HG03060 (cell line): ENCODE results near the gene SVOPL.
"Not testable (repeated sequence)": the region's sequence is repeated elsewhere in the genome, so short reads cannot be mapped to it uniquely, and the experiment has no call there.

Source experiments
- ATAC-seq: cut with Tn5 transposase; IDR thresholded peaks from one replicate; pipeline ENCODE4 v1.9.1; 2021; ENCODE audit warnings: low read depth, moderate number of reproducible peaks; ENCODE audit not compliant: unreplicated experiment

SVOPL gene

DNA sequence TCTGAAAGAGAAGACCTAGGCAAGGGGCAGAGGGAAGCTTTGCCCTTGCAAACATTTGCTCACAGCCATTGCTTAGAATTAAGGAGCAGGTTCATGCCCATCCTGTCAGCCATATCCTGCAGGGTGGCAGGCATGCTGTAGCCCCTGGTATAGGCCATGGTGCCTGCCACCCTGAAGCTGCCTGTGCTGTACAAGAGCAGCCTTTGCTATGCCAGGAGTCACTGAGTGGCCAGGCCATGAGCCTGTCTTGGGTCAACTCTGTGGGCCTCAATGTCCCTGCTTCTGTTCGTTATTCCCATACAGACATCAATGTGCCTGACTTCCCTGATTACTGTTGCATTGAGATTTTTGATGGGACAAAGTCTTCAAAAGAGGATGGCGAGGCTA is 368 bp upstream of the SVOPL start:
- no peak for ATAC-seq

DNA sequence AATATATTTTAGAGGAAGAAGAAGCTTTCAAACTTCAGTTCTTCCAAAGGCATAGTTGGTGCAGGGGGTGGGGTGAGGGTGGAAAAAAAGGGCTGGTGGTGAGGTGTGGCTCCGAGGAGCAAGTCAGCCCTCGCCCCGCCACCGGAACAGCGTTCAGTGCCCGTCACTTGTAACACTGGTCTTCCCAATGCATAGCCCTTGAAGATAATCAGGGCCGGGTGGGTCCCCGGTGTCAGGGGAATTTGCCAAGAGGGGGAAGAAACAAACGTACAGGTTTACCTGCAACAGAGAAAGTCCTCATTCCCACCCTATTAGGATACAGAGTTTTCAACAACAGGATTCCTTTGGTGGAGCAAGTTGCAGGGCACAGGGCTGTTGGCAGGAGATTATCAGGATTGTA is 1.5 kb downstream of the SVOPL start:
- no peak for ATAC-seq

DNA sequence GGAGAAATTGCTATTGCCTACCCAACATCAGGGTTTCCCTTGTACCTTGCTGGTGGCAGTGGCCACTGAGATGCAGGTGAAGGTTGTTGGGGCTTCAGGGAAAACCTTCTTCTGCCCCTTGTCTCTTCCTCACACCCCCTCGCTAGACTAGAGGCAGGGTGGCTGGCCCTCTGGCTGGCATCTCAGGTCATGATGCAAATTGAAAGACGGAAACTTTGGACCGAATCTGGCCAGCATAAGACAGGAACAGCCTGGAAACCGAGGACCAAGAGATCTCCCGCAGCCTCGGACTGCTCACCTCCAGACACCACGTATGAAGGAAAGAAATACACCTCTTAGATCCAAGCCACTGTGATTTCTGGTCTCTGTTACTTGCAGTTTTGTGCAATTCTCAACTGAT is 2.9 kb downstream of the SVOPL start:
- ATAC-seq = no peak

DNA sequence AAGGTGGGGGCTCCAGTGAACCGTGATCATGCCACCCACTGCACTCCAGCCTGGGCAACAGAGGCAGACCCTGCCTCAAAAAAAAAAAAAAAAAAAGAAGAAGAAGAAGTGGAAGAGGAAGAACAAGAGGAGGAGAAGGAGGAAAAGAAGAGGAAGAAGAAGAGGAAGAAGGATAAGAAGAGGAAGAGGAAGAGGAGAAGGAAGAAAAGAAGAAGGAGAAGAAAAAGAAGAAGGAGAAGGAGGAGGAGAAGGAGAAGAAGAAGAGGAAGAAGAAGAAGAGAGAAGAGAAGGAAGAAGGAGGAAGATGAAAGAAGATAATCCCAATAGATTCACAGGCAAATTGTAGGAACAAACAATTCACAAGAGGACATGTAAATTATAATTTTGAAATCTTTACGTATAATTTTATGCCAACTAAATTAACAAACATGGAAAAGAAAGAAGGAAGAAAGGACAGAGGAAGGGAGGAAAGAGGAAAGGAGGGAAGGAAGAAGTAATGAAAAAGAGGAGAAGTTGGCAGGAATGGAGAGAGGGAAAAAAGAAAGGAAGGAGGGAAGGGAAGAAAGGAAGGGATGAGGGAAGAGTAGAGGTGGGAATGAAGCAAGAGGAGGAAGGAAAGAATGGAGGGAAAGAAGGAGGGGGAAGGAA is 3.5 kb downstream of the SVOPL start:
- ATAC-seq = no peak

DNA sequence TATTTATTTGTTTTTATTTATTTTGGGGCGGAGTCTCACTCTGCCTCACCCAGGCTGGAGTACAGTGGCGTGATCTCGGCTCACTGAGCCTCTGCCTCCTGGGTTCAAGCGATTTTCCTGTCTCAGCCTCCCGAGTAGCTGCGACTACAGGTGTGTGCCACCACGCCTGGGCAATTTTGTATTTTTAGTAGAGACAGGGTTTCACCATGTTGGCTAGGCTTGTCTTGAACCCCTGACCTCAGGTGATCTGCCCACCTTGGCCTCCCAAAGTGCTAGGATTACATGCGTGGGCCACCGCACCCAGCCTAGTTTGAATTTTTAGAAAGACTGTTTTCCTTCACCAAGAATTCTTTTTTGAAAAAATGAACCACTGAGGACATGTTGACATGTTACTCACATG is 5.4 kb downstream of the SVOPL start:
- ATAC-seq = not testable (repeated sequence)

DNA sequence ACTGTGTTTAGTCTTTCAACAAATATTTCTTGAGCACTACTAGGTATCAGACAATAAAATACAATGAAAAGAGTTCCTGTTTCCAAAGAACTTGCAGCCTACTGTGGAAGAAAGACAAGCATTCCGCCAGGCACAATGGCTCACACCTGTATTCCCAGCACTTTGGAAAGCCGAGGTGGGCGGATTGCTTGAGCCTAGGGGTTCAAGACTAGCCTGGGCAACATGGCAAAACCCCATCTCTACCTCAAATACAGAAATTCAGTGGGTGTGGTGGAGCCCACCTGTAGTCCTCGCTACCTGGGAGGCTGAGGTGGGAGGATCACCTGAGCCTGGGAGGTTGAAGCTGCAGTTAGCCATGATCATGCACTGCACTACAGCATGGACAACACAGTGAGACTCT is 6.1 kb downstream of the SVOPL start:
- no peak for ATAC-seq

DNA sequence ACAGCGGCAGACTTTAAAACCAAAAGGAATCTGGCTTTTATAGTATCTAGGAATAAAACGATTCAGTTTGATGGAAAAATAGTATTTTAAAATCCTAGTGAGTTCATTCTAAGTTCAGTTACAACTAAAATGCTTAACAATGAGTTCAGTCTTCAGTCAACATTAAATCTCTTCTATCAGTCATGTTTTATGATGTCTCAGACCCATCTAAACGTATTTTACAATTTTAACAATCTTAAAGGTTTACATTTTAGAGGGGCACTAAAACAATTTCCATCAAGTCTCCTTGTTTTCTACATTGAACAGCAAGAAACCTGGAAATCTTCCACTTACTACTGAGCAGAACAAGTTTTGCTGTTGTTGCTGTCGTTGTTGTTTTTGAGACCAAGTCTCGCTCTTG is 10.0 kb downstream of the SVOPL start:
- no peak for ATAC-seq

DNA sequence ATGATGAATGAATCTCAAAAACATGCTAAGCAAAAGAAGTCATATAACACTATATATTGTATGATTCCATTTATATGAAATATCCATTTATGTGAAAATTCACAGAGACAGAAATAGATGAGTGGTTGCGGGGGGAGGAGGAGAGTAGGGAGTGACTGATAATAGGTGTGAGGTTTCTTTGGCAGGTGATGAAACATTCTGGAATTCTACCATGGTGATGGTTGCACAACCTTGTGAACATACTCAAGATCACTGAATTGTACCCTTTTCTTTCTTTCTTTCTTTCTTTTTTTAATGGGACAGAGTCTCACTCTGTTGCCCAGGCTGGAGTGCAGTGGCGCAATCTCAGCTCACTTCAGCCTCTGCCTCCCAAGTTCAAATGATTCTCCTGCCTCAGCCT is 10.7 kb downstream of the SVOPL start:
- ATAC-seq = no peak

DNA sequence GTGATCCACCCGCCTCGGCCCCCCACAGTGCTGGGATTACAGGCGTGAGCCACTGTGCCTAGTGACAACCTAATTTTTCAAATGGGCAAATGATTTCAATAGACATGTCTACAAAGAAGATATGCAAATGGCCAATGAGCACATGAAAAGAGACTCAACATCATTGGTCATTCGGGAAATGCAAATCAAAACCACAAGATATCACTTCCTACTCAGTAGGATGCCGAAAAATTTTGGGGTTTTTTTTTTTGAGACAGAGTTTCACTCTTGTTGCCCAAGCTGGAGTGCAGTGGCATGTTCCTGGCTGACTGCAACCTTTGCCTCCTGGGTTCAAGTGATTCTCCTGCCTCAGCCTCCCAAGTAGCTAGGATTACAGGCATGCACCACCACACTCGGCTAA is 13.1 kb downstream of the SVOPL start:
- ATAC-seq = not testable (repeated sequence)

DNA sequence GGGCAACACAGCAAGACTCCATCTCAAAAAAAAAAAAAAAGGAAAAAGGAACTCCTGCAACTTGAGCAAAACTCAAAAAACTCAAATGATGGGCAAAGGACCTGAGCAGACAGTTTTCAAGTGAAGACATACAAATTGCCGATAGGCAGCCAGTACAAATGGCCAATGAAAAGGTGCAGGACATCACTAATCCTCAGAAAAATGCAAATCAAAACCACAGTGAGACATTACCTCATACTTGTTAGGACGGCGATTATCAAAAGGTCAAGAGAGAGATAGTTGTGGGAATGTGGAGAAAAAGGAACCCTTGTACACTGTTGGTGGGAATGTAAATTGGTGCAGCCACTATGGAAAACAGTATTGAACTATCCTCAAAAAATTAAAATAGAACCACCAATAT is 16.8 kb downstream of the SVOPL start:
- ATAC-seq = no peak

DNA sequence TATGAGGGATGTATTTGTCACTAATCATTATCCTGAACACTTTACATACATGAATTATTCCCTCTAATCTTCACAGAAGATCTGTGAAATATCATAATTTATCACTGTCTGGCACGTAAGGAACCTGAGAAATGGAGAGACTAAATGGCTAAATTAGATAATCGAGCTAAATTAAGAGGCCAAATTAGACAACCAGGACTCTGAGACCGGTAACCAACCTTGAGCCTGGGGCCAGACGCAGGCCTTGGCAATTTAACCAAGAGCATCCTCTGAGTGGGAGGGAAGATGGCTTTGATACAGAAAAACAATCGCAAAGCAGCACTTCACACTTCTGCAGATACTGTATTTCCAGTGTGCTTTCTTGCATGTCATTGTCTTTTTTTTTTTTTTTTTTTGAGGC is 21.4 kb downstream of the SVOPL start:
- no peak for ATAC-seq

DNA sequence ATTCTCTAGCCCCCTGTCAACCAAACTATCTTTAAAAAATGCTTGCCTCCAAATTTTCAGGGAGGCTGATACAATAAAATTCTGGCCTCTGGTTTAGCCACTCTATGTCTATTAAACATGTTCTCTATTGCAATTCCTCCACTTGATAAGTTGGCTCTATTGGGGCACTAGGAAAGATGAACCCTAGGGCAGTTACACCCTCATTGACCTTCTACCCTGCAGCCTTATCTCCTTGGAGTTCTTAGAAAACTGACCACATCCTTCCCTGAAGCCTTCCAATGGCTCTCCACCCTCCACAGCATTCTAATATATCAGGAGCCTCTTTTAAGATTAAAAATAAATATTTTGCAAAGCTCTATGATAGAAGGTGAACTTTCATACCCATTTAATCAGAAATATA is 30.6 kb downstream of the SVOPL start:
- no peak for ATAC-seq

DNA sequence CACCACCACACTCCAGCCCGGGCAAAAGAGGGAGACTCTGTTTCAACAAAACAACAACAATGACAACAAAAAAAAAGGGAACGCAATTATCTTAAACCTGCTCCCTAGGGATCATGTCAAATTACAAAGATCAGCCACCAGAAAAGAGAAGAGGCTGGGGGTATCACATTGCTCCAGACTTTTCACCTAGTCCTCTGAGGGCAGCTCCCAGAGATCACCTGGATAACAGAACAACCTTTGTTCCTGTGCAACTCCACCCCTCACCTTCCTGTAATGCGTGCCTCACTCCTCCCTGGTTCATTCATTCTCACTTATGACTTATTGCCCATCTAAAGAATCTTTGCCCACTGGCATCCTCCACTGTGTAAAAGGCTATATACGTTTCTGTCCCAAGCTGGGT is 31.8 kb downstream of the SVOPL start:
- ATAC-seq = no peak

DNA sequence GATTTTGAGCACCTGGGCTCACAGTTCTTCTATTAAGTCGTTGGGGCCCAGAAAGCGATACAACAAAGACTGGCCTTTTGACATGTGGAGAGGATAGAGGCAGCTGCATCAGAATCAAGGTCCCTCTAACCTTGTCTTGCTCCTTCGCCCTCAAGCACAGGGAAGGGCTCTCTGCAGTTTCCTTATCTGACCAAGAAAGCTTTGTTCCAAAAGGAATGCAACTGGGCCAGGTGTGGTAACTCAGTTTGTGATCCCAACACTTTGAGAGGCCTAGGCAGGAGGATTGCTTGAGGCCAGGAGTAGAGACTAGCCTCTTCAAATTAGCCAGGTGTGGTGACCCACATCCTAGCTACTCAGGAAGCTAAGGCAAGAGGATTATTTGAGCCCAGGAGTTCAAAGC is 32.2 kb downstream of the SVOPL start:
- no peak for ATAC-seq

DNA sequence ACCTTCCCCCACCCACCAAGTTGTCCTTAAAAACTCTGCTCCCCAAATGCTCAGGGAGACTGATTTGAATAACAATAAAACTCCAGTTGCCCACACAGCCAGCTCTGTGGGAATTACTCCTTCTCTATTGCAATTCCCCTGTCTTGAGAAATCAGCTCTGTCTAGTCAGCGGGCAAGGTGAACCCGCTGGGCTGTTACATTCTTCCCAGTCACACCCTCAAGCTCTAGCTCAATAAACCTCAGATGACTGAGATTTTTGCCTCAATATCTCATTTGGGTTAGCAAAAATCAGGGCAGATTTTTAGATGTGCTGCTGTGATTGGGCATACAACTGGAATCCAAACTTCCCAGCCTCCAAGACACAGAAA is 32.9 kb downstream of the SVOPL start:
- no peak for ATAC-seq

DNA sequence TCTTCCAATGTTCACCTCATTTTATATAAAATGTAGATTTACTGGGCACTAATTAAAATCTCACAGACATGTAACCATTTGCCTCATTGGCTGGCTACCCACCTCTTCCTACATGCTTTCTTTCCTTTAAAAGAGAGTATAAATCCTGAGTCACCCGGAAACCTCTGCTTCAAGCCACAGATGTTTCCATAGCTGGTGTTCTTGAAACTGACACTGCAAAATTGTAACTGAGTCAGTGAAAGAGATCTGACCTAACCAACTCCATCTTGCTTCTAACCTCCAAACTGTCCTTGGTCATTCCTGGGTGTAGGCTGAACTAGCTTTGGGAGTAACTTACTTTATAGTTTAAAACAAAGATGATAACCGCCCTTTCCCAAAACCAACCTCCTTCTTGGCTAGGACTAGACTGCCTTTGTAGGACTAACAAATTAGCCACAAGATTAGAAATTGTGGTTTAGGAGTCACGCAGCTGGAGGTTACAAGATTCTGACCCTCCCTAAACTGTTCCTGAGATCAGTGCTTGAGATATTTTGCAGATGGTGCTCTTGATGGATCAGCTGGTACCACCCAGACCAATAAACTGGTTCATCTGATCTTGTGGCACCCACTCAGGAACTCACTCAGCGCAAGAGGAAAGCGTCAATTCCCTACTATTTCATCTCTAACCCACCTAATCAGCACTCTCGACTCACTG is 33.5 kb downstream of the SVOPL start:
- ATAC-seq = no peak

DNA sequence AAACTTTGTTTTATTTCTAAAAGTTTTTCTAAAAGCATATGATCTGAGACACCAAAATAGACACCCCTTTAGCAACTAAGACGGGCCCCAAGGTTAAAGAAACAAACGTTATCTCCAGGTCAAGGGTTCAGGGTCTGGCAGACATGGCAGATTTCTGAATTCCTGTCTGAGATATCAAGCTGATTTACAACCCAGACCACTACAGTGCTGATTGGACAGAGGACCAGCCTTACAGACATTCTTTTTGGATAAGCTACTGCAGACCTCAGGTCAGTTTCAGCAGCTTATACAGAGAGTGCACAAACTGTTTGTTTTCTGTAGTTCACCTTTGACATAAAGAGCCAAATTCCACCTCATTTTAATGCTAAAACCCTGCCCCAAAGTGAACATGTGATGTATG is 34.8 kb downstream of the SVOPL start:
- ATAC-seq = no peak

DNA sequence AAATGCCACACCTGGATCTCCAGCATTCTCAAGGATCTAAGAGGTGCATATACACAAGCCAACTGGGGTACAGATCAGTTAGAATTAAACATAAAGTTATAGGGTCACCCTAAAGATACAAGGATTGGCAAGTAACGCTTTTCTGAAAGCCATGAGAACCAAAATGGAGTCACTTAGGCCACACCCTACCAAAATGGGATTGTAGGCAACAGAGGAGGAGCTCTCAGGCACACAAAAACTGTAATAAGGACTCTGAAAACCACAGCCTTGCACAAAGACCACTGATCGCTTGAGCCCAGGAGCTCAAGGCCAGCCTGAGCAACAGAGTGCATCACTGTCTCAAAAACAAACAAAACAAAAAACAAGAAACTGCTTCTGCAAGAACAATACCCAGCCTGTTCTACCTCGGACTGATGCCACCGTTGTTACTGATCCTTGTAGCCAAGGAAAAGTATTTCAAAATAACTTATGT is 35.5 kb downstream of the SVOPL start:
- no peak for ATAC-seq

DNA sequence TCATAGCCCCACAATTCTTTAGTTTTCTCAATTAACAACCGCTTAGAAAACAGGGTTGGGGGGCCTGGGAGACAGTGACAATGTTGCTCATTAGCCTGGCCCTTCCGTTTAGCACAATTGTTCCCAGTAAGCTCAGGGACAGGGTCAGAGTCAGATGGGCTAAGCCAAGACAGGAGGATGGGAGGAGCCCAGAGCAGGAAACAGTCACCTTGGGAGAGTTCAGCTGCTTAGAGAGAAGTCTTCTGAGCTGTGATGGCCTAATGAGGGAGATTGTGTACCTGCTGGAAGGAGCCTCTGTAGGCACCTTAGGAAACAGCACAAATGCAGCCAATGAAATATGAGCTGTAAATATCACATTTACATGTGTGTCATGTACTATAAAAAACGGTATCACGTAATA is 35.9 kb downstream of the SVOPL start:
- no peak for ATAC-seq

DNA sequence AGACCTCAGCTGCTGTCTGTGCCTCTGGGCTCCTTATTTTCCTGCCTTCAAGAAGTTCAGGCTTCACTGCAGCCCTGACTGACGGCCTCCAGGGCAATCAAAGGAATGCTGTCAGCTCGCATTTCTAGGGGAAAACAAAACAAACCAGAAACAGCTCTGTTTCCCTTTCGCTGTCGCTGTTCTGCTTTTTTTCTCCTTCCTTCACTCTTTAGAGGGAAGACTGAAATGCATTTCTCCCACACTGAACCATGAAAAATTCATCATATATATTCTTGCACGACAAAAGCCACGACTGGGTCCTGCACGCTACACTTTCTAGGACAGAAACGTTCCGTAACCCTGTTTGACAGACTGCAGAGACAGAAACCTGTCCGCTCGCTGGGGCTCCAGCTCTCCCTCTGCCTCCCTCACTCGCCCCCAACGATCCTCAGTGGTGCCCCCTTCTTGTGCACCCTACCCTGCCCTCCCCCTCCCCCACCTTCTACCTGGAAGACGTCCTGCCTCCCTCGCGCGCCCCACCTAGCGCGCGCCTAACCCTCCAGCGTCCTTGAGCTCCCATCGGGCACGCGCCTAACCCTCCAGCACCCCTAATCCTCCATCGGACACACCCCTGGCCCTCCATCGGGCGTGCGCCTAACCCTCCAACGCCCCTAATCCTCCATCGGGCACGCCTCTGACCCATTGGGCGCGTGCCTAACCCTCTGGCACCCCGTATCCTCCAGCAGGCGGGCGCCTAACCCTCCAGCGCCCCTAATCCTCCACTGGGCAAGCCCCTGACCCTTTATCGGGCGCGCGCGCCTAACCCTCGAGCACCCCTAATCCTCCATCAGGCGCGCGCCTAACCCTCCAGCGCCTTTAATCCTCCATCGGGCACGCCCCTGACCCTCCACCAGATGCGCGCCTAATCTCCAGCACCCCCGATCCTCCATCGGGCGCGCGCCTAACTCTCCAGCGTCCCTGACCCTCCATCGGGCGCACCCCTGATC is 37.1 kb downstream of the SVOPL start:
- ATAC-seq = no peak

DNA sequence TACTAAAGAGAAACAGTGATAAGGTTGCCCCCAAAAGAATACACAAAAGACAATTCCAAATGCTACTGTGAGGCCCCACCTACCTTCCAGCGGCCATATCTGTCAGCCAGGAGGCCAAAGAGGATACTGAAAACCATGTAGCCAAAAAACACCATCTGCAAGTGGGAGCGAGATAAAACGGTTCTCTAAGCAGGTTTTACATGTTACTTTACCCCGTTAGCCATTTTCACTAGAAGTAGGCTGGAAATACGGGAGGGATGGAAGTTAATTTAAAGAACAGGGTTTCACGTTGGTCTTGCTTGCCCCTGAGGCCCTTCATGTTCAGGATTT is 38.2 kb downstream of the SVOPL start:
- ATAC-seq = no peak
